Measurements from ENCODE around the gene GIMD1. TPM values are rescaled to one million over a fixed set of nuclear protein-coding genes. Genes with fewer than 3 reads are reported as not detected.
"Not testable (repeated sequence)": the region's sequence is repeated elsewhere in the genome, so short reads cannot be mapped to it uniquely, and the experiment has no call there.

GIMD1 gene
- total RNA-seq, 1 donor from 2014 or later = not detected

GRCh38 chr4:106347167-106347566 lies 21.4 kb downstream of the GIMD1 start:
- no peak for DNase-seq

GRCh38 chr4:106344647-106344970 lies 24.0 kb downstream of the GIMD1 start:
- no peak for DNase-seq

GRCh38 chr4:106343865-106344646 lies 24.5 kb downstream of the GIMD1 start:
- no peak for DNase-seq

- DNase-seq = no peak
Observed at GRCh38 chr4:106340774-106341173, 27.8 kb downstream of the GIMD1 start.

- no peak for DNase-seq
Observed at GRCh38 chr4:106339431-106339830, 29.1 kb downstream of the GIMD1 start.

- no peak for DNase-seq
Observed at GRCh38 chr4:106338671-106339070, 29.9 kb downstream of the GIMD1 start.

- DNase-seq = no peak
Observed at GRCh38 chr4:106337916-106338315, 30.7 kb downstream of the GIMD1 start.

- DNase-seq = no peak
Observed at GRCh38 chr4:106336618-106337017, 32.0 kb downstream of the GIMD1 start.

- DNase-seq = peak; percentile 89
Observed at GRCh38 chr4:106334741-106335470, 33.7 kb downstream of the GIMD1 start.

GRCh38 chr4:106333186-106333585 lies 35.4 kb downstream of the GIMD1 start:
- DNase-seq = no peak

- DNase-seq = peak; percentile 4
Observed at GRCh38 chr4:106329041-106329618, 39.4 kb downstream of the GIMD1 start.

- DNase-seq = no peak
Observed at GRCh38 chr4:106325800-106326199, 42.8 kb downstream of the GIMD1 start.

GRCh38 chr4:106323119-106323518 lies 45.5 kb downstream of the GIMD1 start:
- no peak for DNase-seq

GRCh38 chr4:106321814-106322213 lies 46.8 kb downstream of the GIMD1 start:
- not testable (repeated sequence) for DNase-seq

- not testable (repeated sequence) for DNase-seq
Observed at GRCh38 chr4:106321168-106321567, 47.4 kb downstream of the GIMD1 start.

GRCh38 chr4:106320235-106320634 lies 48.3 kb downstream of the GIMD1 start:
- no peak for DNase-seq

- DNase-seq = no peak
Observed at GRCh38 chr4:106318511-106318910, 50.1 kb downstream of the GIMD1 start.

- no peak for DNase-seq
Observed at GRCh38 chr4:106317815-106318214, 50.8 kb downstream of the GIMD1 start.

GRCh38 chr4:106316773-106317409 lies 51.7 kb downstream of the GIMD1 start:
- peak; percentile 63 for DNase-seq

GRCh38 chr4:106315968-106316772 lies 52.4 kb downstream of the GIMD1 start, which contains the start of the genes AIMP1 and TBCK:
Gene AIMP1 (plus strand): TSS chr4:106316550. CDS start chr4:106325010, 8,460 bp downstream.
Gene TBCK (minus strand): TSS chr4:106316209. CDS start chr4:106308960, 7,249 bp downstream.
- peak; percentile 98 for DNase-seq

- peak; percentile 31 for DNase-seq
Observed at GRCh38 chr4:106315476-106315967, 53.1 kb downstream of the GIMD1 start.

GRCh38 chr4:106314960-106315359 lies 53.6 kb downstream of the GIMD1 start:
- no peak for DNase-seq
